Renal cortical epithelial cell (primary cell): ENCODE results near the gene TMC4. TPM values are rescaled to one million over a fixed set of nuclear protein-coding genes. Genes with fewer than 3 reads are reported as not detected.
"Not testable (repeated sequence)": the region's sequence is repeated elsewhere in the genome, so short reads cannot be mapped to it uniquely, and the experiment has no call there.

ENCODE experiments used
- DNase-seq: peaks from one replicate; pipeline ENCODE4 v3.0.0-alpha.2; 2011; ENCODE audit warnings: low read depth
- total RNA-seq: library from RNA; depleted of rRNA; stranded (reverse); fragments of >200 nt; gene quantifications from 2 replicates; pipeline ENCODE4 v1.2.3, GENCODE V29; 2014

TMC4 gene
- total RNA-seq, 1 donor from 2014 or later = 1.8 TPM

GRCh38 chr19:54179921-54180461, 7.0 kb upstream of the TMC4 start:
- DNase-seq = peak; percentile 76

GRCh38 chr19:54179262-54179852, 6.4 kb upstream of the TMC4 start:
- no peak for DNase-seq

- DNase-seq = no peak
Observed at GRCh38 chr19:54178581-54179261, 5.8 kb upstream of the TMC4 start.

- no peak for DNase-seq
Observed at GRCh38 chr19:54173951-54174834, 1.2 kb upstream of the TMC4 start.

- no peak for DNase-seq
Observed at GRCh38 chr19:54173359-54173699, 369 bp upstream of the TMC4 start.

- DNase-seq = not testable (repeated sequence)
Observed at GRCh38 chr19:54171736-54172431, 1.1 kb downstream of the TMC4 start.

- DNase-seq = no peak
Observed at GRCh38 chr19:54169149-54169740, 3.7 kb downstream of the TMC4 start.

GRCh38 chr19:54168174-54168917, 4.6 kb downstream of the TMC4 start:
- peak; percentile 51 for DNase-seq

GRCh38 chr19:54165222-54165621, 7.7 kb downstream of the TMC4 start:
- DNase-seq = no peak

GRCh38 chr19:54164369-54165068, 8.4 kb downstream of the TMC4 start:
- DNase-seq = no peak

- no peak for DNase-seq
Observed at GRCh38 chr19:54162884-54163283, 10.1 kb downstream of the TMC4 start.

- peak; percentile 43 for DNase-seq
Observed at GRCh38 chr19:54162241-54162805, 10.6 kb downstream of the TMC4 start.

- no peak for DNase-seq
Observed at GRCh38 chr19:54160854-54161253, 12.1 kb downstream of the TMC4 start.

GRCh38 chr19:54160182-54160811, 12.7 kb downstream of the TMC4 start:
- no peak for DNase-seq

- DNase-seq = peak; percentile 100
Observed at GRCh38 chr19:54159352-54160181, 13.4 kb downstream of the TMC4 start, which contains the start of gene LENG1. TSS of gene LENG1 (minus strand) at chr19:54159721. CDS start at chr19:54159695, 26 bp downstream.

- no peak for DNase-seq
Observed at GRCh38 chr19:54158812-54159351, 14.1 kb downstream of the TMC4 start.

GRCh38 chr19:54156953-54157352, 16.0 kb downstream of the TMC4 start:
- DNase-seq = no peak

GRCh38 chr19:54156490-54156889, 16.5 kb downstream of the TMC4 start:
- DNase-seq = no peak
